Bone marrow (tissue), 2 donors: ENCODE data around the gene IL4I1.

Source experiments
- DNase-seq, 2 donors: peaks; one replicate each; lab custom pipeline; 2025; lab: John Stamatoyannopoulos, UW

IL4I1 gene

GRCh38 chr19:49863935-49864320, 32.8 kb downstream of the IL4I1 start:
- DNase-seq, result no peak

- no peak for DNase-seq
These were observed 33.3 kb downstream of the IL4I1 start for GRCh38 chr19:49863254-49863934.

- DNase-seq, result no peak
These were observed 34.1 kb downstream of the IL4I1 start for GRCh38 chr19:49862391-49863253.

- DNase-seq, result no peak
These were observed 34.9 kb downstream of the IL4I1 start for GRCh38 chr19:49861541-49862378.

- no peak for DNase-seq
These were observed 35.6 kb downstream of the IL4I1 start for GRCh38 chr19:49861107-49861506.

- no peak for DNase-seq
These were observed 36.2 kb downstream of the IL4I1 start for GRCh38 chr19:49860336-49861102.

GRCh38 chr19:49859682-49860335, 36.9 kb downstream of the IL4I1 start:
- no peak for DNase-seq

- DNase-seq, result no peak
These were observed 38.4 kb downstream of the IL4I1 start for GRCh38 chr19:49858088-49858985.

GRCh38 chr19:49857838-49858087, 38.9 kb downstream of the IL4I1 start:
- no peak for DNase-seq

GRCh38 chr19:49857061-49857837, 39.4 kb downstream of the IL4I1 start:
- DNase-seq, result no peak

- no peak for DNase-seq
These were observed 40.1 kb downstream of the IL4I1 start for GRCh38 chr19:49856574-49857021.

- DNase-seq, result no peak
These were observed 40.8 kb downstream of the IL4I1 start for GRCh38 chr19:49855676-49856573.

GRCh38 chr19:49855277-49855675, 41.4 kb downstream of the IL4I1 start:
- DNase-seq, result no peak

GRCh38 chr19:49854378-49855263, 42.1 kb downstream of the IL4I1 start:
- DNase-seq, result no peak

- DNase-seq, result no peak
These were observed 42.8 kb downstream of the IL4I1 start for GRCh38 chr19:49853852-49854377.

- DNase-seq, result no peak
These were observed 44.0 kb downstream of the IL4I1 start for GRCh38 chr19:49852631-49853126.
